HCT116 (cell line): ENCODE measurements around the gene WWOX. TPM values are rescaled to one million over a fixed set of nuclear protein-coding genes. Genes with fewer than 3 reads are reported as not detected.

ENCODE experiments used
- ATAC-seq: fragments of 200-7000 bp; cut with Tn5 transposase; 2 replicates; pipeline ENCODE4 v1.9.1; 2020; ENCODE audit warnings: mild to moderate bottlenecking, moderate library complexity
- BruUV-seq: library from RNA; stranded (reverse); fragments of 400-500 nt; replicated peaks from 2 replicates; lab custom pipeline; 2021; lab: Mats Ljungman, UMichigan
- CTCF ChIA-PET: fragments of 300-600 bp; sonication (Branson Sonifier 250); formaldehyde crosslinking; loops from one replicate; lab custom pipeline; 2021; ENCODE audit warnings: antibody characterized with exemption; lab: Charles Lee
- POLR2A ChIA-PET: fragments of 300-600, 350-600 bp; sonication (Branson Sonifier 250); formaldehyde crosslinking; loops from one replicate; lab custom pipeline; 2021; ENCODE audit warnings: antibody characterized with exemption; lab: Charles Lee
- RAD21 ChIA-PET, 2 experiments: fragments of 300-600 bp; sonication (Branson Sonifier 250); formaldehyde crosslinking; loops; one replicate each; lab custom pipeline; 2023; ENCODE audit warnings: low total read pairs in 2 of 2; ENCODE audit not compliant: uncharacterized antibody in 2 of 2, unreplicated experiment in 2 of 2, low non-redundant PET in 1 of 2; lab: Charles Lee
- DNase-seq: peaks from one replicate; pipeline ENCODE4 v3.0.0-alpha.2; 2010; ENCODE audit warnings: low read depth, low spot score
- H2AFZ ChIP-seq: fragments of 200-600 bp; shearing (Covaris generic), sonication (generic); 2 replicates; pipeline ENCODE4 v1.6.1; 2017; ENCODE audit warnings: low read depth, mixed run types, mixed read lengths, antibody characterized with exemption, low read length; ENCODE audit not compliant: poor library complexity, severe bottlenecking
- H3K27ac ChIP-seq: 2 replicates; pipeline ENCODE4 v1.5.1; 2012; ENCODE audit warnings: low read depth, low read length
- H3K27me3 ChIP-seq: fragments of 200-600 bp; sonication (generic); 2 replicates; pipeline ENCODE4 v1.6.1; 2016; ENCODE audit warnings: mixed run types, low read length, mixed read lengths; ENCODE audit not compliant: insufficient read depth
- H3K36me3 ChIP-seq, 2 experiments: fragments of 200-500 bp in 1 of 2; fragments of 200-600 bp in 1 of 2; sonication (Bioruptor generic) in 1 of 2; sonication (generic) in 1 of 2; 2 replicates each; pipeline versions ENCODE4 v1.5.1 to v1.6.1; 2014 to 2016; ENCODE audit warnings: low read length in 2 of 2, inconsistent platforms in 1 of 2, mixed read lengths in 1 of 2, mixed run types in 1 of 2; ENCODE audit not compliant: insufficient read depth in 2 of 2, control insufficient read depth in 1 of 2
- H3K4me1 ChIP-seq, 2 experiments: fragments of 200-600 bp in 1 of 2; sonication (generic) in 1 of 2; 2 replicates each; pipeline versions ENCODE4 v1.5.1 to v1.6.1; 2012 to 2017; ENCODE audit warnings: low read length in 2 of 2, inconsistent platforms in 1 of 2, mild to moderate bottlenecking in 1 of 2, mixed read lengths in 1 of 2, mixed run types in 1 of 2, moderate library complexity in 1 of 2; ENCODE audit not compliant: insufficient read depth in 2 of 2, control insufficient read depth in 1 of 2
- H3K4me2 ChIP-seq: fragments of 200-600 bp; sonication (generic); 2 replicates; pipeline ENCODE4 v1.6.1; 2017; ENCODE audit warnings: mixed run types, low read length, mixed read lengths
- H3K4me3 ChIP-seq, 2 experiments: fragments of 200-600 bp in 1 of 2; sonication (generic) in 1 of 2; replicated peaks in 1 of 2; 2 replicates each; pipeline ENCODE4 v1.5.1; 2011 to 2016; ENCODE audit warnings: low read length in 2 of 2, control low read depth in 1 of 2, low read depth in 1 of 2, mild to moderate bottlenecking in 1 of 2, mixed read lengths in 1 of 2, mixed run types in 1 of 2
- H3K79me2 ChIP-seq: fragments of 200-600 bp; sonication (generic); 2 replicates; pipeline ENCODE4 v1.6.1; 2017; ENCODE audit warnings: mild to moderate bottlenecking, mixed run types, low read length, moderate library complexity, mixed read lengths; ENCODE audit not compliant: insufficient read depth
- H3K9ac ChIP-seq: fragments of 200-600 bp; sonication (generic); 2 replicates; pipeline ENCODE4 v1.6.1; 2016; ENCODE audit warnings: low read length, mixed read lengths
- H3K9me2 ChIP-seq: fragments of 200-600 bp; sonication (generic), shearing (Covaris generic); 2 replicates; pipeline ENCODE4 v1.6.1; 2017; ENCODE audit warnings: mixed run types, mild to moderate bottlenecking, moderate library complexity; ENCODE audit not compliant: insufficient read depth
- H3K9me3 ChIP-seq, 2 experiments: fragments of 200-500 bp in 1 of 2; fragments of 200-600 bp in 1 of 2; sonication (Bioruptor generic) in 1 of 2; sonication (generic) in 1 of 2; 2 replicates each; pipeline ENCODE4 v1.6.1; 2014 to 2017; ENCODE audit warnings: low read length in 2 of 2, mixed read lengths in 2 of 2, inconsistent platforms in 1 of 2, low read depth in 1 of 2, mild to moderate bottlenecking in 1 of 2, mixed run types in 1 of 2, moderate library complexity in 1 of 2; ENCODE audit not compliant: control insufficient read depth in 1 of 2, insufficient read depth in 1 of 2
- H4K20me1 ChIP-seq: fragments of 200-600 bp; sonication (generic), shearing (Covaris generic); 2 replicates; pipeline ENCODE4 v1.6.1; 2017; ENCODE audit warnings: mixed run types, mild to moderate bottlenecking, moderate library complexity; ENCODE audit not compliant: insufficient read depth
- ATF3 ChIP-seq: IDR thresholded peaks from 2 replicates; pipeline ENCODE4 v1.6.1; 2012
- CBX3 ChIP-seq: IDR thresholded peaks from 2 replicates; pipeline ENCODE4 v1.6.1; 2012; ENCODE audit warnings: low read depth
- EGR1 ChIP-seq: IDR thresholded peaks from 2 replicates; pipeline ENCODE4 v1.6.1; 2012; ENCODE audit warnings: low read depth
- ELF1 ChIP-seq: IDR thresholded peaks from 2 replicates; pipeline ENCODE4 v1.6.1; 2012; ENCODE audit warnings: low read depth, borderline replicate concordance
- EZH2phosphoT487 ChIP-seq: fragments of 200-600 bp; IDR thresholded peaks from 2 replicates; pipeline ENCODE4 v1.6.1; 2018; ENCODE audit warnings: antibody characterized with exemption, borderline replicate concordance
- FOSL1 ChIP-seq: IDR thresholded peaks from 2 replicates; pipeline ENCODE4 v1.6.1; 2012; ENCODE audit warnings: low read depth
- JUND ChIP-seq: IDR thresholded peaks from 2 replicates; pipeline ENCODE4 v1.6.1; 2012
- POLR2A ChIP-seq: IDR thresholded peaks from 2 replicates; pipeline ENCODE4 v1.7.0; 2011; ENCODE audit warnings: borderline replicate concordance; ENCODE audit not compliant: insufficient read depth, insufficient read length; ENCODE audit errors: extremely low read depth
- REST ChIP-seq: IDR thresholded peaks from 2 replicates; pipeline ENCODE4 v1.6.1; 2012; ENCODE audit warnings: low read depth
- SP1 ChIP-seq: IDR thresholded peaks from 2 replicates; pipeline ENCODE4 v1.6.1; 2012; ENCODE audit warnings: low read depth
- SRF ChIP-seq: IDR thresholded peaks from 2 replicates; pipeline ENCODE4 v1.6.1; 2012; ENCODE audit warnings: low read depth
- TCF7L2 ChIP-seq: IDR thresholded peaks from 2 replicates; pipeline ENCODE4 v1.7.0; 2011; ENCODE audit warnings: borderline replicate concordance, inconsistent platforms; ENCODE audit not compliant: insufficient read depth, insufficient read length; ENCODE audit errors: extremely low read depth
- ZBTB33 ChIP-seq: IDR thresholded peaks from 2 replicates; pipeline ENCODE4 v1.6.1; 2011; ENCODE audit warnings: mild to moderate bottlenecking, low read length, moderate library complexity; ENCODE audit not compliant: insufficient replicate concordance; ENCODE audit errors: extremely low read depth
- intact Hi-C: fragments of 100-400 bp; cut with micrococcal nuclease; formaldehyde crosslinking; loops from 2 replicates; pipeline ENCODE4 v1.10.0; 2022
- total RNA-seq: library from RNA; stranded (reverse); gene quantifications from one replicate; pipeline ENCODE4 v1.2.1, GENCODE V29; 2021; ENCODE audit not compliant: unreplicated experiment

WWOX gene
- total RNA-seq, 1 experiment from 2014 or later, result 13.7 TPM

GRCh38 chr16:79204486-79204885 is 1105.0 kb downstream of the WWOX start (continued):
- TF ChIP-seq REST (no peak), FOSL1 (no peak), POLR2A (no peak), ATF3 (no peak), EZH2phosphoT487 (no peak)

- ATAC-seq (no peak), DNase-seq (no peak)
- H3K27me3 ChIP-seq, result no peaks in the 10 kb centered on the region
- H4K20me1 ChIP-seq, result no peaks in the 10 kb centered on the region
- no peaks in the 10 kb centered on the region for H3K36me3 ChIP-seq
- H3K79me2 ChIP-seq, result no peaks in the 10 kb centered on the region
- no peak overlapping the region for H3K4me3 ChIP-seq
- TF ChIP-seq EGR1 (no peak), JUND (no peak), REST (no peak), SRF (no peak), SP1 (no peak), CBX3 (no peak), POLR2A (no peak), ELF1 (no peak), ZBTB33 (no peak), TCF7L2 (no peak), EZH2phosphoT487 (no peak)
- H3K9me3 ChIP-seq, result peaks cover 3 to 5% of the 10 kb centered on the region in 2 experiments; a peak in 2 of 4 replicates
- H3K4me1 ChIP-seq, result no peaks in the 10 kb centered on the region
- ChIA-PET RAD21 (no interaction called here), CTCF (no interaction called here), POLR2A (no interaction called here)
- no peak overlapping the region for H2AFZ ChIP-seq
- no TSS peak for BruUV-seq
- no peak overlapping the region for H3K9ac ChIP-seq
- no peaks in the 10 kb centered on the region for H3K9me2 ChIP-seq
- intact Hi-C loops, result no loop called here
- no peak overlapping the region for H3K27ac ChIP-seq
- no peak overlapping the region for H3K4me2 ChIP-seq
Measured at GRCh38 chr16:79206889-79207288, 1107.4 kb downstream of the WWOX start.
